ENCODE data around the gene AEBP1. TPM values are rescaled to one million over a fixed set of nuclear protein-coding genes. Genes with fewer than 3 reads are reported as not detected.

Gene AEBP1
- total and polyA plus RNA-seq, 8 donors: 5.1 to 49.3 (median 17.5) TPM

GRCh38 chr7:44076101-44076895, 27.8 kb upstream of the AEBP1 start:
- intact Hi-C loops (cut with DNase I): no loop called here
- no peak overlapping the region for H3K27ac ChIP-seq
- peak; percentile 60 to 88 (median 72) for DNase-seq
- peaks cover 0 to 33% (median 13%) of the 10 kb centered on the region in 3 donors for H3K36me3 ChIP-seq
- TF ChIP-seq, protein P1, sequence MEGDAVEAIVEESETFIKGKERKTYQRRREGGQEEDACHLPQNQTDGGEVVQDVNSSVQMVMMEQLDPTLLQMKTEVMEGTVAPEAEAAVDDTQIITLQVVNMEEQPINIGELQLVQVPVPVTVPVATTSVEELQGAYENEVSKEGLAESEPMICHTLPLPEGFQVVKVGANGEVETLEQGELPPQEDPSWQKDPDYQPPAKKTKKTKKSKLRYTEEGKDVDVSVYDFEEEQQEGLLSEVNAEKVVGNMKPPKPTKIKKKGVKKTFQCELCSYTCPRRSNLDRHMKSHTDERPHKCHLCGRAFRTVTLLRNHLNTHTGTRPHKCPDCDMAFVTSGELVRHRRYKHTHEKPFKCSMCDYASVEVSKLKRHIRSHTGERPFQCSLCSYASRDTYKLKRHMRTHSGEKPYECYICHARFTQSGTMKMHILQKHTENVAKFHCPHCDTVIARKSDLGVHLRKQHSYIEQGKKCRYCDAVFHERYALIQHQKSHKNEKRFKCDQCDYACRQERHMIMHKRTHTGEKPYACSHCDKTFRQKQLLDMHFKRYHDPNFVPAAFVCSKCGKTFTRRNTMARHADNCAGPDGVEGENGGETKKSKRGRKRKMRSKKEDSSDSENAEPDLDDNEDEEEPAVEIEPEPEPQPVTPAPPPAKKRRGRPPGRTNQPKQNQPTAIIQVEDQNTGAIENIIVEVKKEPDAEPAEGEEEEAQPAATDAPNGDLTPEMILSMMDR (IDR thresholded peaks at IDR 0.05): no peak
- peaks cover 0 to 3% (median 0%) of the 10 kb centered on the region in 3 donors for H3K4me1 ChIP-seq
- 88 to 93% methylated on average over 20 of the region's 20 CpGs for WGBS, 2 donors
- no peak overlapping the region for H3K4me3 ChIP-seq
- H3K9me3 ChIP-seq: no peaks in the 10 kb centered on the region
- H3K27me3 ChIP-seq: no peaks in the 10 kb centered on the region
- peak; percentile 43 to 78 (median 66) for ATAC-seq
- no peak for FAIRE-seq

- ATAC-seq (no peak), FAIRE-seq (no peak), DNase-seq (peak in 1 of 6 donors; percentile 52)
- no peaks in the 10 kb centered on the region for H3K27me3 ChIP-seq
- H3K4me1 ChIP-seq: peaks cover 0 to 6% (median 0%) of the 10 kb centered on the region in 3 donors
- no peaks in the 10 kb centered on the region for H3K9me3 ChIP-seq
- no peak overlapping the region for H3K4me3 ChIP-seq
- TF ChIP-seq, protein P1 (IDR thresholded peaks at IDR 0.05): no peak
- no peak overlapping the region for H3K27ac ChIP-seq
- peaks cover 0 to 33% (median 13%) of the 10 kb centered on the region in 3 donors for H3K36me3 ChIP-seq
- 91 to 92% methylated on average over 9 of the region's 9 CpGs for WGBS, 2 donors
- intact Hi-C loops (cut with DNase I): no loop called here
Observed at GRCh38 chr7:44077061-44077460, 27.1 kb upstream of the AEBP1 start.

DNA sequence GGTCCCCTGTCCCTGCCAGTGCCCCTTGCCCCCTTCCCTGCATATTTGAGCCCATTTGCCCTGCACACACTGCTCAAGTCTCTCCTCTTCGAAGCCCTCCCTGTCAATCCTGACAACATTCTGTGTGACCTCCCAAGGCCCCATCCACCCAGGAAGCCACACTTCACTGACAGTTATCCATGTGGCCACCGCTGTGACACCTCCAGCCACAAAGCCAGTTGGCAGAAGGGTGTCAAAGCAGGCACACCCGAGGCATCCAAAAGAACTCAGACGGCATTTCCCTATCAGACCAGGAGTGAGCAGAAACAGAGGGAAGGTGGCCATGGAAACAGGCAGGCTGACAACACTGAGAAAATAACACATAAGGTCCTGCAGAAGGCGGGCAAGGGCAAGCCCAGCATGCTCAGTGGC, 26.5 kb upstream of the AEBP1 start:
- H3K4me3 ChIP-seq: no peak overlapping the region
- no peaks in the 10 kb centered on the region for H3K27me3 ChIP-seq
- no peak overlapping the region for H3K27ac ChIP-seq
- WGBS, 2 donors: 87 to 93% methylated on average over 5 of the region's 5 CpGs
- H3K4me1 ChIP-seq: peaks cover 0 to 6% (median 0%) of the 10 kb centered on the region in 3 donors
- DNase-seq: peak in 1 of 6 donors; percentile 30
- H3K36me3 ChIP-seq: peaks cover 0 to 31% (median 13%) of the 10 kb centered on the region in 3 donors
- H3K9me3 ChIP-seq: no peaks in the 10 kb centered on the region
- no peak for FAIRE-seq
- ATAC-seq: no peak
- intact Hi-C loops (cut with DNase I): no loop called here
- TF ChIP-seq, protein P1 (IDR thresholded peaks at IDR 0.05): no peak

GRCh38 chr7:44078521-44078920, 25.6 kb upstream of the AEBP1 start:
- FAIRE-seq (no peak), ATAC-seq (no peak), DNase-seq (peak in 2 of 6 donors; percentile 23 to 45)
- Histone ChIP-seq H3K9me3 (no peaks in the 10 kb centered on the region), H3K4me1 (peaks cover 0 to 6% (median 0%) of the 10 kb centered on the region in 3 donors), H3K36me3 (peaks cover 0 to 24% (median 7%) of the 10 kb centered on the region in 3 donors), H3K4me3 (no peak overlapping the region), H3K27ac (no peak overlapping the region), H3K27me3 (no peaks in the 10 kb centered on the region)
- WGBS, 2 donors: 90 to 94% methylated on average over 8 of the region's 8 CpGs
- intact Hi-C loops (cut with DNase I): no loop called here
- TF ChIP-seq, protein P1 (IDR thresholded peaks at IDR 0.05): no peak

Data from pancreas (tissue), 10 donors.